A673 (cell line): ENCODE results near the gene TACC2. TPM values are rescaled to one million over a fixed set of nuclear protein-coding genes. Genes with fewer than 3 reads are reported as not detected.
"Not testable (repeated sequence)": the region's sequence is repeated elsewhere in the genome, so short reads cannot be mapped to it uniquely, and the experiment has no call there.

Source experiments
- BruUV-seq: library from RNA; stranded (reverse); fragments of 400-500 nt; replicated peaks from 2 replicates; lab custom pipeline; 2021; lab: Mats Ljungman, UMichigan
- CTCF ChIA-PET: fragments of 300-600 bp; sonication (Branson Sonifier 250); formaldehyde crosslinking; loops from one replicate; lab custom pipeline; 2022; ENCODE audit warnings: antibody characterized with exemption; lab: Charles Lee
- POLR2A ChIA-PET: fragments of 300-600 bp; sonication (Branson Sonifier 250); formaldehyde crosslinking; loops from one replicate; lab custom pipeline; 2022; ENCODE audit warnings: antibody characterized with exemption; ENCODE audit not compliant: low non-redundant PET; lab: Charles Lee
- DNase-seq: peaks from one replicate; pipeline ENCODE4 v3.0.0-alpha.2; 2015; ENCODE audit warnings: low spot score
- H3K27ac ChIP-seq: fragments of 200-600 bp; sonication (generic); 2 replicates; pipeline ENCODE4 v1.5.1; 2016; ENCODE audit warnings: mixed run types, low read depth, mild to moderate bottlenecking, mixed read lengths, antibody characterized with exemption, low read length; ENCODE audit not compliant: poor library complexity, severe bottlenecking
- H3K27me3 ChIP-seq: fragments of 200-600 bp; sonication (generic); replicated peaks from 2 replicates; pipeline ENCODE4 v1.6.1; 2017; ENCODE audit warnings: mixed run types, low read depth, mild to moderate bottlenecking, mixed read lengths, antibody characterized with exemption, low read length; ENCODE audit not compliant: insufficient read depth, poor library complexity
- H3K36me3 ChIP-seq: fragments of 200-600 bp; sonication (generic); 2 replicates; pipeline ENCODE4 v1.6.1; 2016; ENCODE audit warnings: mixed run types, mild to moderate bottlenecking, mixed read lengths, antibody characterized with exemption, low read length; ENCODE audit not compliant: insufficient read depth, poor library complexity, severe bottlenecking
- H3K4me1 ChIP-seq: fragments of 200-600 bp; sonication (generic); 2 replicates; pipeline ENCODE4 v1.6.1; 2017; ENCODE audit warnings: mixed run types, mild to moderate bottlenecking, mixed read lengths, antibody characterized with exemption, low read length; ENCODE audit not compliant: insufficient read depth, poor library complexity, severe bottlenecking
- H3K4me3 ChIP-seq: fragments of 200-600 bp; sonication (generic); 2 replicates; pipeline ENCODE4 v1.5.1; 2016; ENCODE audit warnings: low read depth, mixed run types, mild to moderate bottlenecking, mixed read lengths, low read length; ENCODE audit not compliant: poor library complexity, severe bottlenecking
- H3K9me3 ChIP-seq: fragments of 200-600 bp; sonication (generic); 2 replicates; pipeline ENCODE4 v1.6.1; 2016; ENCODE audit warnings: mixed run types, low read depth, mild to moderate bottlenecking, mixed read lengths, antibody characterized with exemption, low read length; ENCODE audit not compliant: poor library complexity, severe bottlenecking
- CTCF ChIP-seq: fragments of 300-800, 200-600 bp; sonication (generic); conservative IDR thresholded peaks from 2 replicates; pipeline ENCODE4 v1.5.1; 2017; ENCODE audit warnings: low read depth, mild to moderate bottlenecking, antibody characterized with exemption, low read length, moderate library complexity, mixed read lengths
- EZH2 ChIP-seq: fragments of 200-600 bp; sonication (generic); IDR thresholded peaks from 2 replicates; pipeline ENCODE4 v1.6.1; 2017; ENCODE audit warnings: borderline replicate concordance, low read depth, mild to moderate bottlenecking, mixed read lengths, antibody characterized with exemption, low read length; ENCODE audit not compliant: poor library complexity, severe bottlenecking
- intact Hi-C: fragments of 100-400 bp; cut with micrococcal nuclease; formaldehyde crosslinking; loops from one replicate; pipeline ENCODE4 v1.10.0; 2022; ENCODE audit not compliant: unreplicated experiment
- total RNA-seq: library from RNA; stranded (reverse); gene quantifications from 2 replicates; pipeline ENCODE4 v1.2.3, GENCODE V29; 2021

Gene TACC2
- total RNA-seq, 1 experiment from 2014 or later: 0.62 TPM

- TF ChIP-seq CTCF (no peak), EZH2 (no peak)
- H3K9me3 ChIP-seq: no peaks in the 10 kb centered on the region
- intact Hi-C loops: no loop called here
- no peak for DNase-seq
- no peaks in the 10 kb centered on the region for H3K27me3 ChIP-seq
- no peaks in the 10 kb centered on the region for H3K36me3 ChIP-seq
- H3K4me1 ChIP-seq: no peaks in the 10 kb centered on the region
- ChIA-PET CTCF (no interaction called here), POLR2A (no interaction called here)
- BruUV-seq: no TSS peak
- H3K27ac ChIP-seq: no peak overlapping the region
- no peak overlapping the region for H3K4me3 ChIP-seq
These were observed 83.5 kb downstream of the TACC2 start for GRCh38 chr10:122072491-122072890.

- BruUV-seq: no TSS peak
- no peaks in the 10 kb centered on the region for H3K9me3 ChIP-seq
- no peak overlapping the region for H3K4me3 ChIP-seq
- ChIA-PET POLR2A (no interaction called here), CTCF (no interaction called here)
- no peak for TF ChIP-seq EZH2
- TF ChIP-seq CTCF: no peak
- H3K4me1 ChIP-seq: no peaks in the 10 kb centered on the region
- H3K27me3 ChIP-seq: no peaks in the 10 kb centered on the region
- no peak for DNase-seq
- intact Hi-C loops: no loop called here
- H3K36me3 ChIP-seq: no peaks in the 10 kb centered on the region
- no peak overlapping the region for H3K27ac ChIP-seq
These were observed 84.5 kb downstream of the TACC2 start for GRCh38 chr10:122073508-122073907.

- no peaks in the 10 kb centered on the region for H3K27me3 ChIP-seq
- no peaks in the 10 kb centered on the region for H3K9me3 ChIP-seq
- no peak for TF ChIP-seq EZH2
- no peak for TF ChIP-seq CTCF
- no peak overlapping the region for H3K4me3 ChIP-seq
- H3K36me3 ChIP-seq: no peaks in the 10 kb centered on the region
- no peak overlapping the region for H3K27ac ChIP-seq
- no peak for DNase-seq
- POLR2A ChIA-PET: no interaction called here
- no TSS peak for BruUV-seq
- H3K4me1 ChIP-seq: no peaks in the 10 kb centered on the region
- CTCF ChIA-PET: no interaction called here
- intact Hi-C loops: no loop called here
These were observed 86.2 kb downstream of the TACC2 start for GRCh38 chr10:122075171-122075570.

DNA sequence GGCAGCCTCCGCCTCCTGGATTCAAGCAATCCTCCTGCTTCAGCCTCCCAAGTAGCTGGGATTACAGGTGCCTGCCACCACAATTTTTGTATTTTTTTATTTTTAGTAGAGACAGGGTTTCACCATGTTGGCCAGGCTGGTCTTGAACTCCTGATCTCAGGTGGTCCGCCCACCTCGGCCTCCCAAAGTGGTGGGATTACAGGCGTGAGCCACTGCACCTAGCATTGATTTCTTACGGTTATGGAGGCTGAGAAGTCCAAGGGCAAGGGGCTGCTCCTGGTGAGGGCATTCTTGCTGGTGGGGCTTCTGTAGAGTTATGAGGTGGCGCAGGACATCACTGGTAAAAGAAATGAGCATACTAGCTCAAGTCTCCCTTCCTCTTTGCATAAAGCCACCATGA lies 86.9 kb downstream of the TACC2 start:
- BruUV-seq, H3K4me3 ChIP-seq, H3K27ac ChIP-seq, H3K4me1 ChIP-seq, H3K36me3 ChIP-seq, DNase-seq, H3K9me3 ChIP-seq, intact Hi-C loops, H3K27me3 ChIP-seq, POLR2A ChIA-PET, CTCF ChIA-PET: not testable (repeated sequence)
